HEK293T (cell line): Measurements from ENCODE around the gene NPY4R.
"Not testable (repeated sequence)": the region's sequence is repeated elsewhere in the genome, so short reads cannot be mapped to it uniquely, and the experiment has no call there.

Source experiments
- ARNT ChIP-seq: fragments of 450-650 bp; IDR thresholded peaks from 2 replicates; pipeline ENCODE4 v1.6.1; 2017; ENCODE audit warnings: mild to moderate bottlenecking
- ELF4 ChIP-seq: fragments of 450-650 bp; IDR thresholded peaks from 2 replicates; pipeline ENCODE4 v1.6.1; 2017; ENCODE audit warnings: antibody characterized with exemption
- FOXA1 ChIP-seq: fragments of 450-650 bp; IDR thresholded peaks from 2 replicates; pipeline ENCODE4 v1.6.1; 2016; ENCODE audit warnings: mild to moderate bottlenecking
- FOXK2 ChIP-seq: fragments of 450-650 bp; IDR thresholded peaks from 2 replicates; pipeline ENCODE4 v1.6.1; 2016; ENCODE audit warnings: mild to moderate bottlenecking
- FOXM1 ChIP-seq: fragments of 450-650 bp; IDR thresholded peaks from 2 replicates; pipeline ENCODE4 v1.6.1; 2017; ENCODE audit warnings: mild to moderate bottlenecking, borderline replicate concordance
- HDGF ChIP-seq: fragments of 450-650 bp; IDR thresholded peaks from 2 replicates; pipeline ENCODE4 v1.6.1; 2017; ENCODE audit warnings: antibody characterized with exemption, borderline replicate concordance
- L3MBTL2 ChIP-seq: fragments of 450-650 bp; conservative IDR thresholded peaks from 2 replicates; pipeline ENCODE4 v1.6.1; 2016; ENCODE audit warnings: mild to moderate bottlenecking
- PKNOX1 ChIP-seq: fragments of 450-650 bp; IDR thresholded peaks from 2 replicates; pipeline ENCODE4 v1.6.1; 2016
- SP1 ChIP-seq: fragments of 450-650 bp; IDR thresholded peaks from 2 replicates; pipeline ENCODE4 v1.6.1; 2017
- SUZ12 ChIP-seq: fragments of 450-650 bp; IDR thresholded peaks from 2 replicates; pipeline ENCODE4 v1.6.1; 2016; ENCODE audit warnings: mild to moderate bottlenecking
- TARDBP ChIP-seq: fragments of 450-650 bp; IDR thresholded peaks from 2 replicates; pipeline ENCODE4 v1.6.1; 2016
- ZNF384 ChIP-seq: fragments of 450-650 bp; IDR thresholded peaks from 2 replicates; pipeline ENCODE4 v1.6.1; 2016

GRCh38 chr10:46498985-46499703 lies 33.4 kb upstream of the NPY4R start:
- not testable (repeated sequence) for TF ChIP-seq SP1, FOXM1, FOXK2, ELF4, SUZ12, ARNT, ZNF384, TARDBP, FOXA1, L3MBTL2, HDGF, PKNOX1
